ENCODE data around the gene MYO16. TPM values are rescaled to one million over a fixed set of nuclear protein-coding genes. Genes with fewer than 3 reads are reported as not detected.
"Not testable (repeated sequence)": the region's sequence is repeated elsewhere in the genome, so short reads cannot be mapped to it uniquely, and the experiment has no call there.

The MYO16 gene
- total RNA-seq, 1 donor from 2014 or later: 0.92 TPM

DNA sequence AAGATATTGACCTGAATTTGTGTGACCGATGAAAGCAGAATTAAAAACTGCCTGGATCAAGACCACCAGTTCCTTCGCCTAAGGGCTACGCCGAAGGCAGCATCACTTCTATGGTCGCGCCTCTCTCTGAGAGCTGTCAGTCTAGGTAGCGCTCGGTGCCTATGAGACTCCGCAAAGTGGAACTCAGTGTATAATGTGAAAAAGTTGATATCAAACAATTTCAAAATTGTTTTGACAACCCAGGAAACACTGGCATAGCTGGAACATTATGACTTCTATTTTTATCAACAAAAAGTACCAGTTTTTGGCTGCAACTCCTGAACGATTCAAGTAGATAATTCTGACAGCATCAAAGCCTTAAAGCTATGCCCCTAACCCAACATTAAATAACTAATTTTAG, 223.6 kb downstream of the MYO16 start:
- no peak for DNase-seq (ENCODE audit: low spot score)
- intact Hi-C loops (cut with DNase I): no loop called here

DNA sequence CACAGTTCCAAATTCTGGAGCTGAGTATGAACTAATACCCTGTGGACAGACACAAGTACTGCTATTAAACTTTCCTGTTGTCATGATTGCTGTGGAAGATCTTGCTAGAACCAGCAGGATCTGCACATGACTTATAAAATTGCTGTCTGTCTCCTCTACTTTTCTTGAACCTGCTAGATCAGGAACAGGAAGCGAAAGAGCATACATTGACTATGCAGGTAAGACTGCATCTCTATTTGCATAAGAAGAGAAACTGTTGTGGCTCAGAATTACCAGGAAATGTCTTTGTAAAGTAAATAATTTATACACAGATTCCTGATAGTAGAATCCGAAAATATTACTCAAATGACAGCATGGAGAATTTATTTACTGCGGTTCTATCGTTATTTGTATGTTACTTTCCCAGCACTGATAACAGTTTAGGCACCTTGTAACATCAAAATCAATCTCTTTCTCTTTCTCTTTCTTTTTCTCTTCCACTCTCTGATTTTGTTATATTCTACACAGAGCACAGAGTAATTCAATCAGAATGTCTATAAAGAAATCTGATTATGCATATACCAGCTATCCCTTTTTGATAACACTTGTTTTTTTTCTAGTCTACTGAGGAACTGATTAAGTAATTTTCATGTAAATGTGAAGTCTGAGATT, 226.5 kb downstream of the MYO16 start:
- intact Hi-C loops (cut with DNase I): no loop called here
- DNase-seq (ENCODE audit: low spot score): no peak

DNA sequence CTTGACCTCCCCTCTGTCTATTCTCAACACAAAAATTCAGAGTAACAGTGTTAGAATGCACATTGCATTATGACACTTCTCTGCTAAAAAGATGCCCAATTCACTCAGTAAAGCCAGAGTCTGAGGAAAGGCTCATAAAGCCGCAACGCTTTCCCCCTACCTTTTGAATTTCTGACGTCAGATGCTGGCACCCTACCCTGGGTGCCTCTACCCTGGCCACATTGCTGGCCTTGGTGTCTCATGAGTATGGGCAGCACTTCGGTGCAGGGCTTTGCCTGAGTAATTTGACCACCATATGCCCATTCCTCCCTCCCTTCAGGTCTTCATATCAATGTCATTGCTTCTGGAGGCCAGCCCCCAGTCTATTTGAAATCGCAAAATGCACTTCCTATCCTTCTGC, 229.3 kb downstream of the MYO16 start:
- no peak for DNase-seq (ENCODE audit: low spot score)
- intact Hi-C loops (cut with DNase I): no loop called here

- DNase-seq (ENCODE audit: low spot score): no peak
- intact Hi-C loops (cut with DNase I): no loop called here
Observed at GRCh38 chr13:108859197-108860012, 230.0 kb downstream of the MYO16 start.

- DNase-seq (ENCODE audit: low spot score): no peak
- intact Hi-C loops (cut with DNase I): no loop called here
Observed at GRCh38 chr13:108860418-108860817, 231.0 kb downstream of the MYO16 start.

GRCh38 chr13:108877300-108877699, 247.9 kb downstream of the MYO16 start:
- intact Hi-C loops (cut with DNase I): no loop called here
- no peak for DNase-seq (ENCODE audit: low spot score)

DNA sequence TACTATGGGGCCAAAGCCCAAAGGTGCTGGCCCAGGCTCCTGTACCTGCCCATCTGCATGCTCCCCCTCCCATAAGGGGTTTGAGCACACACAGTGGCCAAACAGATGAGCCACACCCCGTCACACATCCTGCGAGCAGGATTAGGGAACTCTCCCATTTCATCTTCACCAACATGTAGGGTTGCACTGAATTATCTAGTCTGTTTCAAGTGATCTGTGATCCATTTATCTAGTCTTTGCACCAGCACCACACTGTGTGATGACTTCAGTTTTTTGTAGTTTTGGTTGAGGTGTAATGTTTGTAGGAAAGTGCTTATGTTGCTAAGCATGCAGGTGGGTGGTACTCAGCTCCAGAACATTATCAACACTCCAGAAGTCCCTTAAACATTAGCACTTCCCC, 249.3 kb downstream of the MYO16 start:
- DNase-seq (ENCODE audit: low spot score): no peak
- intact Hi-C loops (cut with DNase I): no loop called here

DNA sequence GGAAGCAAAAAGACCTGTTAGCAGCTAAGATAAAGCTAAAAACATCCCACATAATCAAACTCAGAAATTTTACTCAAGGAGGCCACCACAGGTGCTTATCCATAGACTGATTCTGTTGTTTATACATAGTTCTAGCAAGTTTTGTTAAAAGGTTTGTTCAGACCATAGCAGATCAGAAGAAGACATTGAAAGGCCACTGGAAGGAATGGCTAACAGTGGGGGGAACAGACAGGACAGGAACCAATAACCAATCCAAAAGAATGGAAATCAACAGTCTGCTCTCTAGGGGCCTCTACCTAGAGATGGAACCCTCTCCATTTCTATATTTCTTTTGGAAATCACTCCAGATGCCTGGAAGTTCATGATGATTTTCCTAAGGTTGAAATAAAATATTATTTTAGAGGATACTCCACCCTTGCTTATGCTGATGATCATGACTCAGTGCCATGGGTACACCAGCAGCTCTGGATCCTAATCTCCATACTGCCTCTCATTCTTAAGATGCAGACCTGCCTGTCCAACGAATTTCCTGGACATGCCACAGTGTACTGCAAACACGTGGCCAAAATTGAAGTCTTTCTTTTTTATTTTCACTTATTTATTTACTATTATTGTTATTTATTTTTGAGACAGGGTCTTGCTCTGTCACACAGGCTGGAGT, 260.0 kb downstream of the MYO16 start:
- no peak for DNase-seq (ENCODE audit: low spot score)
- intact Hi-C loops (cut with DNase I): no loop called here

GRCh38 chr13:108895220-108895704, 265.9 kb downstream of the MYO16 start:
- intact Hi-C loops (cut with DNase I): loop anchor here (2.0 kb wide), 1 partner anchor 286 kb away; no protein-coding TSS in a partner anchor
- no peak for DNase-seq (ENCODE audit: low spot score)

GRCh38 chr13:108897955-108898354, 268.5 kb downstream of the MYO16 start:
- intact Hi-C loops (cut with DNase I): no loop called here
- DNase-seq (ENCODE audit: low spot score): no peak

GRCh38 chr13:108902405-108903155, 273.2 kb downstream of the MYO16 start:
- DNase-seq (ENCODE audit: low spot score): no peak
- intact Hi-C loops (cut with DNase I): no loop called here

- intact Hi-C loops (cut with DNase I): no loop called here
- DNase-seq (ENCODE audit: low spot score): no peak
Observed at GRCh38 chr13:108903613-108904012, 274.2 kb downstream of the MYO16 start.

- intact Hi-C loops (cut with DNase I): no loop called here
- DNase-seq (ENCODE audit: low spot score): no peak
Observed at GRCh38 chr13:108911807-108912206, 282.4 kb downstream of the MYO16 start.

DNA sequence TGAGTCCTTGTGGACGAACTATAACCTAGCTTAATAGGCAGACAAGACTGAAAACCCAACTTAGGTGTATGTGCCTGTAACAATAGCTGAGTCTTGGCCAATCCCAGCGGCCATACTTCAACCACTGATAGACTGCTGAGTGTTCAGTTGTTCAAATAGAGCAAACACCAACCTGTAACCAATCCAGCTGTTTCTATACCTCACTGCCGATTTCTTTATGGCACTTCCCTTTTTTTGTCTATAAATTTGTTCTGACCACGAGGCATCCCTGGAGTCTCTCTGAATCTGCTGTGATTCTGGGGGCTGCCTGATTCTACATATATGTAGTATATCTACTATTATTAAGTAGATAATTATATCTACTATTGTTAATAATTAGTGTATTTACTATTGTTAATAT, 284.3 kb downstream of the MYO16 start:
- intact Hi-C loops (cut with DNase I); DNase-seq (ENCODE audit: low spot score): not testable (repeated sequence)

DNA sequence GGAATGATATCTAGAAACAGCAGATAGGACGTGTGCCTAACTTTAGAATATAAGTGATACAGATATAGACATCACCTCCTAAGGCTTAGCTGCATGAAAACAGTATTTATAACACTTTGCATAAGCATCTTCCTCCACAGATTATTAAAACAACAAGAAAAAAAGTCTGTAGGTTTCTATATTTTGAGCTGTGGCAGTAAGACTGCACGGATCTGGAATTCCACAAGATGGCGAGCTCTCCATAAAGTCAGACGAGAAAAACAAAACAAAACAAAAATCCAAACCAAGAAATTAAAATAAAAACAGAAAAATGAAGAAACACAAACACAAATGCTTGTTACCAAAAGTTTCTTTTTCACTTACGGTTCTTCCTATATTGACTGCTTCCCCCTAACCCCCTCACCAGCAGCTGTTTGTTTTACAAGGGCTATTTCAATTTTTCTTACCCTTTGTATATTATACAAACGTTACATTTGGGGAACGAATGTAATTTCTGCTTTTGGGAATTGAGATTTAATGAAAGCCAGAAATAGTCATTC, 285.8 kb downstream of the MYO16 start:
- DNase-seq (ENCODE audit: low spot score): no peak
- intact Hi-C loops (cut with DNase I): no loop called here

DNA sequence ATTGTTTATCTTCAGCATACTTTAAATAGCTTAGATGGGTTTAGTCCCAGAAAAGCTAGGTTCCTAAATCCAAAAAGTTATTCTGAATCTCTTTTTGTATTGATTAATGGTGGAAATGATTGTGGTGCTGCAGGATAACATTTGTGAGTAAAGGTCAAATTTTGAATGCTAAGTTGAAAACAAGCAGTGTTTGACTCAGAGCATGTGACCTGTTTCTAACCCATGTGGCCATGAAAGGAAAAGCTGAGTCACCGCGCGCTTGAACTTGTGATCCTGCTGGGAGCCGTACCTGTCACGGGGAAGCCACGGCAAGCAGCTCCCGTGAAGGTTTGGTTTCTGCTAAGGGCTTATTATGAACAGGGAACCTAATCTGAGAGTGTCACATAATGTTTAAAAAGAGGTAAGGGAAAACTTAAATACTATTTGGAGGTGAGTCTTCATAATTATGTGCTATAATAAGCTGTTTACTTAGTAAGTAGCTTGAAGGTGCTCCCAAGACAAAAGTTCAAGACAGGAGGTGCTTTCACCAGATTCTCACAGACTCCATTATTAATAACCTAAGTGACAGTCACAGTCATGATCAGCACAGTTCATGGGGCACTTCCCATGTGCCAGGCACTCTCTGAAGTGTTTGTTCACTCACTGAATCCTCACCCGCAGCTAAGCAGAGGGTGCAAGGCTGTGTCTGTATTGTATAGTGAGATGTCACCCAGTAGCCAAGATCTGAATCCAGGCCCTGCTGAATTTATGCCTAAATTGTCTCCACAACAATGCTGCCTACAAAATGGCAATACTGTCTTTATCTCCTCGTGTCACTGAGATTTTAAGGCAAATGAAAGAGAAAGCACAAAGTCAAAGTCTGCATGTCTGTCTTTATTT, 286.5 kb downstream of the MYO16 start:
- intact Hi-C loops (cut with DNase I): no loop called here
- DNase-seq (ENCODE audit: low spot score): peak; percentile 91

GRCh38 chr13:108917581-108917980, 288.2 kb downstream of the MYO16 start:
- intact Hi-C loops (cut with DNase I): no loop called here

GRCh38 chr13:108919036-108919907, 289.9 kb downstream of the MYO16 start:
- intact Hi-C loops (cut with DNase I): no loop called here
- no peak for DNase-seq (ENCODE audit: low spot score)

More at GRCh38 chr13:108917581-108917980, 288.2 kb downstream of the MYO16 start:
- DNase-seq (ENCODE audit: low spot score): no peak
